ENCODE results near the gene TASL. TPM values are rescaled to one million over a fixed set of nuclear protein-coding genes. Genes with fewer than 3 reads are reported as not detected.

TASL gene
- total and polyA plus RNA-seq, 9 of the 15 experiments (the other 6 are each of a cell fraction or from before 2014, with no cell fraction given), result 0.07 to 0.09 TPM; not detected in 7

- no peak for DNase-seq (ENCODE audit: extremely low read depth in 1 of 4, low spot score in 3 of 4)
- CTCF ChIA-PET (ENCODE audit: low intra/inter-chr PET ratio), result no interaction called here
- Histone ChIP-seq H3K79me2 (ENCODE audit: control insufficient read depth, insufficient read depth, low read length) (no peaks in the 10 kb centered on the region), H3K27ac (ENCODE audit: extremely low read depth, low read depth, low read length) (no peak overlapping the region), H3K36me3 (ENCODE audit: control insufficient read depth, insufficient read depth, low read length) (no peaks in the 10 kb centered on the region), H2AFZ (ENCODE audit: low read depth, low read length) (no peak overlapping the region), H3K9me3 (replicated peaks; ENCODE audit: control insufficient read depth, insufficient read depth, low read depth, low read length) (no peaks in the 10 kb centered on the region), H3K9ac (ENCODE audit: insufficient read depth in 1 of 2, low read depth in 2 of 2, low read length in 2 of 2) (no peak overlapping the region), H4K20me1 (replicated peaks; ENCODE audit: control insufficient read depth, insufficient read depth, low read length) (no peaks in the 10 kb centered on the region), H3K4me2 (ENCODE audit: insufficient read depth, low read length) (no peak overlapping the region), H3K9me1 (ENCODE audit: control insufficient read depth, insufficient read depth, low read length) (no peaks in the 10 kb centered on the region), H3K27me3 (ENCODE audit: control insufficient read depth in 2 of 2, insufficient read depth in 2 of 2, low read length in 2 of 2) (0 out of 5 replicates have a peak, but pooled peaks cover 0 to 2% of the 10 kb centered on the region in 2 experiments), H3K4me1 (replicated peaks in 1 of 2; ENCODE audit: control insufficient read depth in 2 of 2, insufficient read depth in 2 of 2, low read length in 2 of 2) (no peaks in the 10 kb centered on the region), H3K4me3 (no peak overlapping the region)
- BruUV-seq (replicated peaks), result no TSS peak
- no peak for TF ChIP-seq ASH1L (IDR thresholded peaks at IDR 0.05; ENCODE audit: borderline replicate concordance, low read depth, partially characterized antibody)
- no peak for TF ChIP-seq MXI1 (IDR thresholded peaks at IDR 0.05; ENCODE audit: low read depth, low read length)
- no peak for TF ChIP-seq RFX5 (IDR thresholded peaks at IDR 0.05; ENCODE audit: low read depth, low read length)
- no peak for TF ChIP-seq ZBTB11 (CRISPR knock-in tag; IDR thresholded peaks at IDR 0.05)
- TF ChIP-seq GTF2A2 (tag; IDR thresholded peaks at IDR 0.05), result no peak
- TF ChIP-seq NFIX (CRISPR knock-in tag; IDR thresholded peaks at IDR 0.05; ENCODE audit: low read depth), result no peak
- no peak for TF ChIP-seq MCM2 (IDR thresholded peaks at IDR 0.05; ENCODE audit: low read depth)
- TF ChIP-seq NELFE (IDR thresholded peaks at IDR 0.05; ENCODE audit: insufficient read depth, insufficient read length), result no peak
- TF ChIP-seq KLF13 (tag; IDR thresholded peaks at IDR 0.05; ENCODE audit: borderline replicate concordance, low read depth), result no peak
- TF ChIP-seq ZNF444 (CRISPR knock-in tag; IDR thresholded peaks at IDR 0.05), result no peak
- no peak for TF ChIP-seq ZBTB33 (CRISPR knock-in tag; IDR thresholded peaks at IDR 0.05)
- no peak for TF ChIP-seq PBX2 (CRISPR knock-in tag; IDR thresholded peaks at IDR 0.05; ENCODE audit: low read depth)
- TF ChIP-seq PBX2 (tag; conservative IDR thresholded peaks at IDR 0.05; ENCODE audit: low read depth), result no peak
- POLR2A ChIA-PET, result no interaction called here
- in situ Hi-C loops (cut with MboI), result no loop called here
- ATAC-seq, result no peak
- intact Hi-C loops (cut with micrococcal nuclease), result loop anchor here (10.0 kb wide), 1 partner anchor 1109 kb away; no protein-coding TSS in a partner anchor
- WGBS (ENCODE audit: insufficient coverage, low coverage, missing lambda C conversion rate), result 0% methylated on average over 4 of the region's 6 CpGs
- no peak for FAIRE-seq
Observed at GRCh38 chrX:30593440-30594200, 16.1 kb upstream of the TASL start.

Data from K562 (cell line).